Stimulated activated CD8-positive, alpha-beta memory T cell treated with anti-CD3 and anti-CD28 coated beads, Interleukin-7, amount 100 ng/mL, for 48 hours (primary cell): ENCODE data around the gene PXMP4.
A peak's percentile ranks its signal among the peaks of the same experiment; 100 is the strongest.

Source experiments
- DNase-seq, 2 donors: peaks; one replicate each; pipeline ENCODE4 v3.0.0-alpha.2; 2020; ENCODE audit warnings: low read depth in 1 of 2; ENCODE audit errors: extremely low read depth in 1 of 2

Gene PXMP4

GRCh38 chr20:33671573-33672288 lies 48.4 kb downstream of the PXMP4 start:
- no peak for DNase-seq

DNA sequence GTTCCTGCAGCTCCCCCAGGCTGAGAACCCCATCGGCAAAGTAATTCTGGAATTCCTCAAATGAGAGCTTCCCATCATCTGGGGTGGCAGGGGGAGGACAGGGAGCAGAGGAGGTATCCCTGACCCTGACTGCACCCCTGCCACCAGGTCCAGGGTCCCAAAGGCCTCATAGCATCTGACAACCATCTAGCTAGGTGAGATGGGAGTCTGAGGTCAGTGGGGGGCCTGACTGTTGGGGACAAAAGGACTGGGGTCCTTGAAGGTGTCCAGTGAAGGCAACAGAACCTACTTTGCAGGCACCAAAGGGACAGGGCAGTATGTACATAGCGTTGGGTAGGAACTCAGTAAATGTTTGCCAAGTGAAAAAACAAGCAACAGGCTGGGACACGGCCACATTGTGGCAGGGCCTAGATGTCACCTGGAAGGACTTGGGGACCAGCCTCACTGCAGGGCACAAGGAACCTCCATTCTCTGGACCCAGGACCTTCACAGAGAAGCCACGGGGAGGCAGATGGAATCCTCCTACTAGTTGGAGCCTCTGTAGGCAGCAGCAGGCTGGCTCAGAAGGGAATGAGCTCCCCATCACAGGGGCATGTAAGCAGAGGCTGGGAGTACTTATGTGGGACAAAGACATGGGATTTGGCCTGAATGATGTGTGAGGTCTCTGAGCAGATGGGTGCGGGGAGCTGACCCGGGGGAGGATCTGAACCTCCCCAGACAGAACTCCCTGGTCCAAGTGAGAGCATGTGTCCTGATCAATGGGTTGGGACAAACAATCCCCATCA lies 49.2 kb downstream of the PXMP4 start:
- DNase-seq = no peak

DNA sequence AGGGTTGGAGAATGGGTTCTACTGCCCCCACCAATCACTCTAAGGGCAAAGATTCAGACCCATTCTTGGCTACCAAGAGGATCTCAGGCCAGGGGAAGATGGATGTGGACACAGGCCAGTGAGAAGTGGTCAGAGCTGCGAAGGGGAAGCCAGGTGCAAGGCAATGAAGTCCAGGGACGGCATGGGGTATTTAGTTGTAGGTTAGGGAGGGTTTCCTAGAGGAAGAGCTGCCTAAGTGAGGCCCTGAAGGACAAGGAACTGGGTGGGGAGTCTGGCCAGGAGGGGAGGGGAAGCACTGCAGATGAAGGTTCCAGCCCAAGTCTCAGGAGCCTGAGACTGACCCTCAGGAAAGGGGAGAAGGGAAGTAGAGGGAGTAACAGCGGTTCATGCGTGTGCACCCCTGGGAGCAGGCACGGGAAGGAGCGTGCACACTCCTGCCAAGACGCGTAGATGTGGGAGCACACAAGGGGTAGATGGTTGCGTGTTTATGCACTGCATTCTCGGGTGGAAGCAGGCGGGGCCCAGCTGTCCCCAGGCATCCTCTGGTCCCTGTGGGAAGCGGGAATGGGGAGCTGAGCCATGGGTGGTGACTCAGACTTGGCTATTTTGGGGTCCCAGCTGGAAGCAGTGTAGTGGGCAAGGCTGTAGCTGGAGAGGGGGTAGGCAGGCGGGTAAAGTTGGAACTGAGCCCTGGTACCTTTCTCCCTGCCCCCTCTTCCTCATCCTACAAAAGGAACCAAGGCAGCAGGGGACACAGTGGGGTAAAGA lies 50.1 kb downstream of the PXMP4 start:
- no peak for DNase-seq

GRCh38 chr20:33669224-33669623 lies 50.9 kb downstream of the PXMP4 start:
- DNase-seq = no peak

- no peak for DNase-seq
These were observed 51.5 kb downstream of the PXMP4 start for GRCh38 chr20:33668466-33669155.

- peak in 1 of 2 donors; percentile 61 for DNase-seq
These were observed 52.2 kb downstream of the PXMP4 start for GRCh38 chr20:33667676-33668465.

DNA sequence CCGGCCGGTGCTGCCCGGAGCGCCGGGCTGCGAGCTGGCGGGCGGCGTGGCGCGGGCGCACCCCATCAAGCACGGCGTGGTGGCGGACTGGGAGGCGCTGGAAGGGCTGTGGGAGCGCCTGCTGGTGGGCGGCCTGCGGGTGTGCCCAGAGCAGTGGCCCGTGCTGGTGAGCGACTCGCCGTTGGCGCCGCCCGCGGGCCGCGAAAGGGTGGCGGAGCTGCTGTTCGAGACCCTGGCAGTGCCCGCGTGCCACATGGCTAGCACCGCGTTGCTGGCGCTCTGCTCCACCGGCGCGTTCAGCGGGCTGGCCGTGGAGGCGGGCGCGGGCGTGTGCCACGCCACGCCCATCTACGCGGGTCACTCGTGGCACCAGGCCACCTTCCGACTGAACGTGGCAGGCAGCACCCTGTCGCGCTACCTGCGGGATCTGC lies 52.9 kb downstream of the PXMP4 start:
- DNase-seq = peak in 1 of 2 donors; percentile 33

DNA sequence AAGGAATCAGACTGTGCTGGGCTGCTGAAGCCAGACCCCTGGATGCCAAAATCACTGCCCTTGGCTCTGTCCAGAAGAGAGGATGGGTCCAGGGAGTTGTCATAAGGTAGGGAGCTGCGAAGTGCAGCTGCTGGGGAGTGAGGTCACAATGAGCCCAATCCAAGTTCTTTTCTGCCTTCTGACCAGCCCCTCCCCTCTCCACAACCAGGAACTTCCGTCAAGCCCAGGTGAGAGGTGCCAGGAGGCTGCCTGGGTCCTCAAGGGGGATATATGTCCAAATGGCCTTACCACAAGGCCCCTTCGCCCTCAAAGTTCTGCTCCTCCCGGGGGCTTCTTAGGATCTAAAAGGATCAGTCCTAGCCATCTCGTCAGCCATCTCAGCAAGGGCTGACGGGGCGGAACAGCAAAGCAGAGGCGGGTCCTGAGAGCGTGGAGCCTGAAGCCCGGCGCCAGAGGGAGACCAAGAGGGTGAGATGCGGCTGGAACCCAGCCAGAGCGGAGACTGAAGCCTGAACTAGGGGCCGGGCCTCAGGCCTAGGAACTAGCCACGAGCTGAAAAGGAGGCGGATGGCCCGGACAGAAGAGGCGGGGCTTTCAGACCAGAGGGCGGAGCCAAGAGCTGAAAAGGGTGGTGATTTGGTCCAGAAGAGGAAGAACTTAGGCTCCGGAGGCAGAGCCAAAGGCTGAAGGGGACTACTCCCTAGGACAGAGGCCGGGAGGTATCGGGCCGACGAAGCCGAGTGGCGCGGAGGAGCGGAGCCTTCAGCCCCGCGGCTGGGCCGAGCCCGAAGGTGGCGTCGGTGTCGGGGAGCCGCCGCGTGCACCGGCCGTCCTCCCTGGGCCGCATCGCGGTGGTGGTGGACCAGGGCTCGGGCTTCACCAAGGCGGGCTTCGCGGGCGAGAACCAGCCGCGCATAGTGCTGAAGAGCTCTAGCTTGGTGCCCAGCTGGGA lies 53.5 kb downstream of the PXMP4 start, which contains the start of gene ACTL10:
TSS of gene ACTL10 (plus strand) at position 651 of the 952 bp plus-strand sequence. CDS start 555 bp downstream, outside the sequence.
- DNase-seq = peak; percentile 81 to 86

DNA sequence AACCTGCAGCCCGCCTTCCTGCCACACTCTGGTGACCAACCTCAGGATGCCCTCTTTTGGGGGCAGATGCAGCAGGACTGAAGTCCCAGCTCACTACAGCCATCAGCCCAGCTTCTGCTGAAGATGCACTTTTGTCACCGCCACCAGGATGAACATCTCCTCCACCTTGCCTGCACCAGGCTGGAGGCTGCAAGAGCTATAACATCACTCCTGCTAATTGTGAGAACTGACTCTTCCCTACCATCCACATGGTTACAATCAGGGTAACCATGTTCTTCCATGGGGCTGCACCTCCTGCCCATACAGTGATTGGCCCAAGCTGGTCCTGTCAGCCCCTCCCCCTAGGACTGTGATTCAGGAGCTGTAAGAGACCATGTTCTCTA lies 55.4 kb downstream of the PXMP4 start:
- no peak for DNase-seq

DNA sequence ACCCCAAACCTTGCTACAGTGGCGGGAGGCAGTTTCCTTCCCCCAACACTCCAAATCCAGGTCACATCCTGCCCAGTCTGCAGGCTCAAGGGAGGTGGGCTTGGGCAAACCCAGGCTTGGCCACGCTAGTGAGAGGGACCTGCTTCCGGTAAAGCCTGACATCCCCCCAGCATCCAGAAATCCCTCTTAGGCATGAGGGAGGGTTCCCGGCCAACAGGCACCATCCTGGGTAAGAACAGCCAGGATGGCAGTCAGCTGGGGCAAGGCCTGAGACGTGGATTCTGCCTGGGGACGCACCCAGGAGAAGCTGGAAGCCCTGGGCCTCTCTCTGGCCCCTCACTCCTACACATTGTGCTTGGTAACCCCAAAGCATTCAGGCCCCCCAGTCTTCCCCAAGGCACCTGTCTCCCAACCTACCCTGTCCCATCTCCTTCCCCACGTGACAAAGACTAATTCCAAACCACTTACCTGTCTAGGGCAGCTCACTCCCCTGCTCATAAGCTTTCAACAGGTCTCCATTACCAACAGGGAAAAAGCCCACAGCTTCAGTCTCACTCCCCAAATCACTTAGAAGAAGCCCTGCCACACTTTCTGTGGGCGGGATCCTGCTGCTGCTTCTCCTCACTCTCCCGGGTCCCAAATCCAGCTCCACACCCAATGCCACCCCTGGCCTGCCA lies 55.9 kb downstream of the PXMP4 start:
- no peak for DNase-seq

- peak; percentile 73 to 76 for DNase-seq
These were observed 56.7 kb downstream of the PXMP4 start for GRCh38 chr20:33663161-33664084.

- DNase-seq = no peak
These were observed 57.9 kb downstream of the PXMP4 start, which contains the start of gene C20orf144 for GRCh38 chr20:33662172-33662571. Gene C20orf144 (plus strand): TSS chr20:33662327. CDS start chr20:33662346, 19 bp downstream.

- no peak for DNase-seq
These were observed 59.4 kb downstream of the PXMP4 start for GRCh38 chr20:33660685-33661058.

DNA sequence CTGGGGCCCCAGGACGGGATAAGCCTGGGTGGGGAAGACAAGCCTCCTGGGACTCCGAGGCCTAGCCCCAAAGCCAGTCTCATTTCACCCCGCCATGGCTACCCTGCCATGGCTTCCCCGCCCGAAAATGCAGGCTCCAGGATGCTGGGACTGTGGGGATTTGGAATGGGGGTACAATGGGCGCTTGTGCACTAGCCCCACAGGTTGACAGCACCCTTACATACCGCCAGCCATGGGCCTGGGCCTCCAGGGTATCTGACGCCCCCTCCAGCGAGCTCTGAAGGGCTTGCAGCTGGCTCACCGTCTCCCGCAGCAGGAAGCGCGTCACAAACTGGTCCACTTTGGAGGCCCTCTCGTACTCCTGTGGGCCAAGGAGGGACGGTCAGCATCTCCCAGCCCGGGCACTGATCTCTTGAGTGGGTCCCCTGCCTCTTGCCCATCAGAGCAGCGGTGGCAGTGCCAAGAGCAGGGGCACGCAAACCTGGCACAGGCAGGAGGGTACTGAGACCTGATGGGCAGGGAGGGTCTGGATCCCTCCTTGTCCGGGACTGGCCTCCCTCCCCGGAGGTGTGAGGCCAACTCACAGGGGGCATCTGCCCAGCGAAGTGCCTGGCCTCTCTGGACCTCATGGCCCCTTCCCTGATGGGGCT lies 60.0 kb downstream of the PXMP4 start:
- DNase-seq = no peak

- DNase-seq = no peak
These were observed 60.6 kb downstream of the PXMP4 start for GRCh38 chr20:33659341-33660034.

DNA sequence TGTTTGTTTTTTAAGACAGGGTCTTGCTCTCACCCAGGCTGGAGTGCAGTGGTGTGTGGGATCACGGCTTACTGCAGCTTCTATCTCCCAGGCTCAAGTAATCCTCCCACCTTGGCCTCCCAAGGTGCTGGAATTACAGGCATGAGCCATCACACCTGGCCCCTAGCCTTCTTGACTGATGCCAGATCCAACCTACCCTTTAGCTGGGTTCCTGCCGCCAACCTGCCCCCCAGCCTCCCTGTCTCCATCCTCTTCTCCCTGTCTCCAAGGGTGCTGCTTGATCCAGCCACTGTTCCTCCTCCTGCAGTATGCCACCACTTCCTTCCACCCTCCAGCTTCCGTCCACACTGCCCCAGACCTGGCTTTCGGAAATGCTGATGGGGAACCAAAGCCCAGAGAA lies 61.2 kb downstream of the PXMP4 start:
- no peak for DNase-seq
